Upper lobe of left lung (tissue), 6 donors: ENCODE data around the gene PLXND1. TPM values are rescaled to one million over a fixed set of nuclear protein-coding genes. Genes with fewer than 3 reads are reported as not detected.

ENCODE experiments used
- ATAC-seq, 2 donors: fragments of 200-7000 bp; cut with Tn5 transposase; one replicate each; pipeline ENCODE4 v1.9.1; 2022; ENCODE audit warnings: mild to moderate bottlenecking in 2 of 2, moderate library complexity in 2 of 2; ENCODE audit not compliant: low FRiP score in 2 of 2
- DNase-seq, 2 donors: peaks; one replicate each; pipeline ENCODE4 v3.0.0-alpha.2; 2019 to 2020
- H3K27ac ChIP-seq, 4 donors: fragments of 200-600 bp; sonication (generic); one replicate each; pipeline ENCODE4 v1.5.1; 2016 to 2019
- H3K27me3 ChIP-seq, 4 donors: fragments of 200-600 bp; sonication (generic); one replicate each; pipeline ENCODE4 v1.5.1; 2017 to 2019
- H3K36me3 ChIP-seq, 4 donors: fragments of 200-600 bp; sonication (generic); one replicate each; pipeline ENCODE4 v1.5.1; 2016 to 2019
- H3K4me1 ChIP-seq, 4 donors: fragments of 200-600 bp; sonication (generic); one replicate each; pipeline ENCODE4 v1.5.1; 2018 to 2019
- H3K4me3 ChIP-seq, 4 donors: fragments of 200-600 bp; sonication (generic); one replicate each; pipeline ENCODE4 v1.5.1; 2017 to 2019; ENCODE audit warnings: mild to moderate bottlenecking in 2 of 4, moderate library complexity in 1 of 4
- H3K9me3 ChIP-seq, 4 donors: fragments of 200-600 bp; sonication (generic); one replicate each; pipeline ENCODE4 v1.5.1; 2018 to 2019
- CTCF ChIP-seq, 6 experiments: fragments of 450-650 bp in 4 of 6; fragments of 200-600 bp in 2 of 6; sonication (generic) in 2 of 6; IDR thresholded peaks; one replicate each; pipeline ENCODE4 v1.5.1; 2016 to 2019; ENCODE audit warnings: antibody characterized with exemption in 6 of 6
- EP300 ChIP-seq, 4 donors: sonication (generic); formaldehyde crosslinking; IDR thresholded peaks; one replicate each; pipeline ENCODE4 v1.5.1; 2017; ENCODE audit warnings: antibody characterized with exemption in 4 of 4, control low read depth in 2 of 4
- POLR2A ChIP-seq, 4 donors: fragments of 450-650 bp; IDR thresholded peaks; one replicate each; pipeline ENCODE4 v1.5.1; 2016 to 2017; ENCODE audit warnings: antibody characterized with exemption in 4 of 4, mild to moderate bottlenecking in 2 of 4
- POLR2AphosphoS5 ChIP-seq, 2 donors: sonication (generic); formaldehyde crosslinking; IDR thresholded peaks; one replicate each; pipeline ENCODE4 v1.5.1; 2017; ENCODE audit warnings: antibody characterized with exemption in 2 of 2
- WGBS, 2 donors: methylation state at CpG; one replicate each; pipeline ENCODE4 v1.1.5; 2017 to 2018; 5-methylcytosine and 5-hydroxymethylcytosine counted together
- total RNA-seq, 6 donors: library from RNA; depleted of rRNA in 4 of 6; stranded (reverse); fragments of >200 nt in 4 of 6; gene quantifications; one replicate each; pipeline versions ENCODE4 v1.1.0 to v1.2.1, GENCODE V29; 2016 to 2021
- donor health status: DM: no; HTN: no; CAD: no; lungs with moderate emphysema.
- donor health status: DM: no; HTN: yes; CAD: no; lungs with severe emphysema.

PLXND1 gene
- total RNA-seq, 6 donors from 2014 or later, result 95.3 to 607 (median 227) TPM

DNA sequence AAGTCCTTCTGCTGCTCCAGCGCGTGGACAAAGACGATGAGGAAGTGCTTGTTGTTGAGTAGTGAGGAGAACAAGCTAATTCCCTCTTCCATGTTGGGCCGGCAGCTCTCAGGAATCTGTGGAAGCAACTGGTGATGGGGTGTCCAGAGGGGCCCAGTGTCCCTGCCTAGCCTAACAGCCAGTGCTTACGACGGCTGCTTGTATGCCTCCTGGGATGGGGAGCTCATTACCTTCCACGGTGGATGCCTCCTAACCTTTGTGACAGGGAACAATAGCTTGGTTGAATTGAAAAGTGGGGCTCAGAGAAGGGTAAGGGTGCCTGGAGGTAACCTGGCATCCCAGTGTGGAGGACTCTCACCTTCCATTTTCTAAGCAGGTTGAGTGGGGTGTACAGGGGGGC lies 40.6 kb downstream of the PLXND1 start:
- Histone ChIP-seq H3K9me3 (no peaks in the 10 kb centered on the region), H3K36me3 (peaks cover 26 to 95% (median 83%) of the 10 kb centered on the region in 4 donors), H3K4me1 (peaks cover 11 to 18% (median 14%) of the 10 kb centered on the region in 4 donors), H3K4me3 (no peak overlapping the region), H3K27ac (peak overlapping the region in 3 of 4 donors; percentile 32 to 60 (median 44)), H3K27me3 (no peaks in the 10 kb centered on the region)
- DNase-seq, result no peak
- ATAC-seq, result no peak
- TF ChIP-seq CTCF (IDR thresholded peaks at IDR 0.05), result no peak
- no peak for TF ChIP-seq POLR2AphosphoS5 (IDR thresholded peaks at IDR 0.05)
- no peak for TF ChIP-seq EP300 (IDR thresholded peaks at IDR 0.05)
- WGBS, 2 donors, result 94 to 95% methylated on average over 4 to 7 of the region's 7 CpGs

GRCh38 chr3:129564981-129565644 lies 41.4 kb downstream of the PLXND1 start:
- TF ChIP-seq POLR2A (IDR thresholded peaks at IDR 0.05), result no peak
- TF ChIP-seq CTCF (IDR thresholded peaks at IDR 0.05), result no peak
- TF ChIP-seq POLR2AphosphoS5 (IDR thresholded peaks at IDR 0.05), result no peak
- TF ChIP-seq EP300 (IDR thresholded peaks at IDR 0.05), result no peak
- no peaks in the 10 kb centered on the region for H3K9me3 ChIP-seq
- peak overlapping the region; percentile 11 to 78 (median 56) for H3K27ac ChIP-seq
- H3K27me3 ChIP-seq, result no peaks in the 10 kb centered on the region
- peaks cover 18 to 26% (median 22%) of the 10 kb centered on the region in 4 donors for H3K4me1 ChIP-seq
- ATAC-seq (no peak), DNase-seq (peak in 1 of 2 donors; percentile 82)
- H3K36me3 ChIP-seq, result peaks cover 22 to 92% (median 80%) of the 10 kb centered on the region in 4 donors
- no peak overlapping the region for H3K4me3 ChIP-seq
- 97 to 98% methylated on average over 15 to 17 of the region's 21 CpGs for WGBS, 2 donors

DNA sequence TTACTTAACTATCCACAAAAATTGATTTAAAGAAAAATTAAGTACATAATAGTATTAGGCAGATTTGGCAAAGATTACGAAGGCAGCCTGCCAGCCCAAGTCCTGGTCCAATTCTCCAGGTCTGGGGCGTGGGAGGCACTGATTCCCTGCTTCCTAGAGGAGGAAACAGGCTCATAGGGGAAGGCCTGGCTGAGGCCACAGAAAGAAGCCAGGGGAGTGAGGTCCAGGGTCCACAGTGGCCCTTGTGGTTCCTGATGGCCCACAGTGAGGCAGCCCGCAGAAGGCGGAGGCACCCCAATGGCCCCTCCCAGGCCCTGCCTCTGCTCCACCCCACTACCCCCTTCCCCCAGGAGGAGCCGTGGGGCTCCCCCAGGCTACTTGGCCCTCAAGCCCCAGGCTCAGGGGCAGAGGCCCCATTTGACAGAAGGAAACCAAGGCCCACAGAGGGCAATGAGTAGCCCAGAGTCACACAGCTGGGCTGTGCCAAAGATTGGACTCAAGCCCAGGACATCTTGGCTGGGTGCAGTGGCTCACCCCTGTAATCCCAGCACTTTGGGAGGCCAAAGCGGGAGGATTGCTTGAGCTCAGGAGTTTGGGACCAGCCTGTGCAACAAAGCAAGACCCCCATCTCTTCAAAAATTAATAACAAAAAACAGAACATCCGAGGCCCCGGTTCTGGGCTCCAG lies 42.5 kb downstream of the PLXND1 start:
- H3K27me3 ChIP-seq, result no peaks in the 10 kb centered on the region
- H3K27ac ChIP-seq, result peak overlapping the region; percentile 44 to 78 (median 60)
- WGBS, 2 donors, result 77 to 91% methylated on average over 4 to 8 of the region's 8 CpGs
- H3K4me1 ChIP-seq, result peaks cover 27 to 33% (median 29%) of the 10 kb centered on the region in 4 donors
- DNase-seq (no peak), ATAC-seq (no peak)
- no peaks in the 10 kb centered on the region for H3K9me3 ChIP-seq
- H3K4me3 ChIP-seq, result no peak overlapping the region
- peaks cover 14 to 94% (median 81%) of the 10 kb centered on the region in 4 donors for H3K36me3 ChIP-seq
- TF ChIP-seq CTCF (IDR thresholded peaks at IDR 0.05), result no peak
- no peak for TF ChIP-seq POLR2AphosphoS5 (IDR thresholded peaks at IDR 0.05)
- no peak for TF ChIP-seq EP300 (IDR thresholded peaks at IDR 0.05)

GRCh38 chr3:129563332-129563731 lies 43.1 kb downstream of the PLXND1 start:
- peak overlapping the region in 3 of 4 donors; percentile 0 to 78 (median 68) for H3K27ac ChIP-seq
- WGBS, 2 donors, result 76 to 95% methylated on average over 5 to 12 of the region's 12 CpGs
- no peak overlapping the region for H3K4me3 ChIP-seq
- no peaks in the 10 kb centered on the region for H3K27me3 ChIP-seq
- DNase-seq (no peak), ATAC-seq (no peak)
- H3K9me3 ChIP-seq, result no peaks in the 10 kb centered on the region
- peaks cover 14 to 94% (median 84%) of the 10 kb centered on the region in 4 donors for H3K36me3 ChIP-seq
- H3K4me1 ChIP-seq, result peaks cover 32 to 40% (median 36%) of the 10 kb centered on the region in 4 donors
- TF ChIP-seq POLR2AphosphoS5 (IDR thresholded peaks at IDR 0.05) (no peak), CTCF (IDR thresholded peaks at IDR 0.05) (no peak), POLR2A (IDR thresholded peaks at IDR 0.05) (no peak), EP300 (IDR thresholded peaks at IDR 0.05) (no peak)
